AML-193 (cell line): ENCODE data around the gene CENPS.
"Not testable (repeated sequence)": the region's sequence is repeated elsewhere in the genome, so short reads cannot be mapped to it uniquely, and the experiment has no call there.

Experiments used
- DNase-seq, 2 experiments: peaks; one replicate each; lab custom pipeline; 2025; lab: John Stamatoyannopoulos, UW

The CENPS gene

GRCh38 chr1:10430216-10431069 is at the start of gene CENPS:
Gene CENPS (plus strand): TSS chr1:10430433. CDS start chr1:10430518, 85 bp downstream.
- peak; percentile 69 to 77 for DNase-seq

- no peak for DNase-seq
These were observed 49.5 kb upstream of the CENPS start for GRCh38 chr1:10380594-10381275.

DNA sequence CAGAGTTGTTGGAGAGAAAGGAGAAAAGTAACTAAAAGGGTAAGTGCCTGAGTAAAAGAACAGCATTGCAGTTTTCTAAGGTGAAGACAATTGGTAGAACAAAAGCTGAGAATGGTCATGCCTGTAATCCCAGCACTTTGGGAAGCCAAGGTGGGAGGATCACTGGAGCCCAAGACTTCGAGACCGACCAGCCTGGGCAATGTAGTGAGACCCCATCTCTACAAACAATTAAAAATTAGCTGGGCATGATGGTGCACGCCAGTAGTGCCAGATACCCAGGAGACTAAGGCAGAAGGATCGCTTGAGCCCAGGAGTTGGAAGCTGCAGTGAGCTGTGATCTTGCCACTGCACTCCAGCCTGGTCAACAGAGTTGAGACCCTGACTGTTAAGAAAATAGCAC is 46.6 kb upstream of the CENPS start:
- DNase-seq, result no peak

DNA sequence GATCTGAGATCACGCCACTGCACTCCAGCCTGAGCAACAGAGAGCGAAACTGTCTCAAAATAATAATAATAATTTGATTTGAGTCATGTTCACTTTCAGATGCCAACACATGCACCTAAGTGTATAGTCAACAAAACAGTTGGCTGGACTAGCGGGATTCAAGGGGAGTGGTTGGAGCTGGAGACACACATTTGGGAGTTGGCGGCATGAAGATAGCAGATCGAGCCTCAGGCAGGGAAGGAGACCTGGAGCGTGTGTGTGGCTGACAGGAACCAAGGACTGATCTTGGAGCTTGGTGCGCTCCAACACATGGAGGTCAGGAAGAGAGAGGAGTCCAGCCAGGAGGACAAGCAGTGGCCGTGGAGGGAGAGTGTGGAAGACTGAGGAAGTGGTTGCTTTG is 46.0 kb upstream of the CENPS start:
- DNase-seq, result no peak

DNA sequence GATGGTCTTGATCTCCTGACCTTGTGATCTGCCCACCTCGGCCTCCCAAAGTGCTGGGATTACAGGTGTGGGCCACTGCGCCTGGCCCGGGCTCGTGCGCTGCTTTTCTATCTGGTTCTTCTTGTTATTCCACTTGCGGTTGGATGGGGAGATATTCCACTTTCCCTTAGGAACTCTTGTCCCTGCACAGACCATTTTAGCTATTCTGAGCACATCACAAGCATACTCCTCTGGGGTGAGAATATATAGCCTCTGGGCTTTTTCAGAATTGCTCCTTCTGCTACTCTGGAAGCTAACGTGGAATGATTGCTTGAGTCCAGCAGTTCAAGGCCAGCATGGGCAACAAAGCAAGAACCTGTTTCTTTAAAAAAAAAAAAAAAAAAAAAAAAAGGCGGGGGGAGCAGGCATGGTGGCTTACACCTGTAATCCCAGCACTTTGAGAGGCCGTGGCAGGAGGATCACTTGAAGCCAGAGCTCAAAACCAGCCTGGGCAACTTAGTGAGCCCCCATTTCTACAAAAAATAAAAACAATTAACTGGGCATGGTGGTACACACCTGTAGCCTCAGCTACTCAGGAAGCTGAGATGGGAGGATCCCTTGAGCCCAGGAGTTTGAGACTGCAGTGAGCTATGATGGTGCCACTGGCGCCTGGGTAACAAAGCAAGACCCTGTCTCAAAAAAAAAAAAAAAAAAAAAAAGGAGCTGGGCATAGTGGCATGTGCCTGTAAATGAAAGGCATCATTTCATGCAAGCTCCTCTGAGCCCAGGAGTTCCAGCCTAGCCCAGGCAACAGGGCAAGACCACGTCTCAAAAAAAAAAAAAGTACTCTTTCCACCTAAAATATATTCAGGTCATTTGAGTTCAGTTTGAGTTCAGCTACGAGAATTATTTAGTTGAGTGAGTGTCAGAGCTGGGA is 43.2 kb upstream of the CENPS start:
- no peak for DNase-seq

DNA sequence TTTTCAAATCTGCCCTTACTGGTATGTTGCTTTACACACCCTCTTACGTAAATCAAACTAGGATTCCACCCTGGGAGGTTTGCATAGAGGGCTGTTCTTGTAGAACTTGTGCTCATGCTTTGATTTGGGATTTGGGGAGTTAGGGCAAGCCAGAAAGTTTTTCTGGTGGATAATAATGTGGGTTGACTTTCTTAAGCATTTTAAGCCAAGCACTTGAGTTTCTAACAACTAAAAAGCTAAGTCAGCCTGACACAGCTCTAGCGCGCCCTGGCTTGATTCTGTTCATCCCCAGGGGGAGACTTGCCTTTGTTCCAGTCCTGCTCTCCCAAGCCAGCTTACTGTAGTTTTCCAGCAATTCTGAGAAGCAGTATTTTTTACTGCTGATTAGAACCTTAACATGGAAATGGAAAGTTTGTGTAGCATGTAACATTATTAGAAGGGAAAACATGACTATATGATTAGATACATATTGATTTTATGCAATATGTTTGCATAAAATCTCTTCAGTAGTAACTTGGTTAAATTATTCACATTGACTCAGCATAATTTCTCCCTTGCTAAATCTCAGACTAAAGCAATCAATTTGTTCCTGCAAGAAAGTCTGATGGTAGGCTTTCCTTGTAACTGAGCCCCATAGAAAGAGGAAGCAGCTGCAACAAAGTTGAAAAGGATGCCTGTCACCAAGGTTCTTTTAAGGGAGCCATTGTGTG is 42.4 kb upstream of the CENPS start:
- peak; percentile 92 to 93 for DNase-seq

DNA sequence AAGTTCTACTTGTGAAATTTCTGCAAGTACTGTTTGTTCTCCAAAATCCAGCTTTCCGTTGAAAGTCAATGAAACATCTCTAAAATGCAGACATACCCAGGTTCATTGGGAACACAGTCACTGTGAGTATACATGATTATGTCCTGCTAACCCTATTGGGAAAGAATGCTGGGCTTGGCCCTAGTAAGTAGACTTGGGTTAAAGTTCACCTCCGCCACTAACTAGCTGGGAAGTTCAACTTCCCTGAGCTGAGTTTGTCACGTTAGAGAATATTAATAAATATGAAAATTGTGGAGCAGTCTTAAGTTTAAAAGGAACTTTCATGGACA is 41.9 kb upstream of the CENPS start:
- DNase-seq, result no peak

DNA sequence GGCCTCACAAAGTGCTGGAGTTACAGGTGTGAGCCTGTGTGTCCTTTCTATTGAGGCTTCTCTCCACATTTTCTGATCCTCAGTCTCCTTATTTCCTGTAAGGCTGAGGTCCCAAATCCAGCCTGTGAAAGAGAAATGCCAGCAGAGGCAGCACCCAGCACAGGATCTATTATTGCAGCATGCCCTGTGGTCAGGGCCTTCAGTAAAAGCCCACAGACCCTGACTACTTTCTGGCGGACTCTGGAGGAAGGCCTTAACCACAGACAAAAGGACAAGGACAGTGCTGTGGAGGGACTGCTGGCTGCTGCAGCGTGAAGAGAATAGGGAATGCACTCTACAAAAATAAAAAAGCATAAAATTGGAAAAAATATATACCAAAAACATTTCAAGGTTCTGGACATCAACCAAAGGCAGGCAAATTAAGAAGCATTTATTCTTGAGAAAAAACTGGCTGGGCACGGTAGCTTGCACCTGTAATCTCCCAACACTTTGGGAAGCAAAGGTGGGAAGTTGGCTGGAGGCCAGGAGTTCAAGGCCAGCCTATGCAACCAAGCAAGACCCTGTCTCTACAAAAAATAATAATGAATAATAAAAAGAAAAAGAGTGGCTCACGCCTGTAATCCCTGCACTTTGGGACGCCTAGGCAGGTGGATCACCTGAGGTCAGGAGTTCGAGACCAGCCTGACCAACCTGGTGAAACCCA is 40.8 kb upstream of the CENPS start:
- peak in 1 of 2 experiments; percentile 8 for DNase-seq

GRCh38 chr1:10396870-10397269 is 33.4 kb upstream of the CENPS start:
- DNase-seq, result no peak

DNA sequence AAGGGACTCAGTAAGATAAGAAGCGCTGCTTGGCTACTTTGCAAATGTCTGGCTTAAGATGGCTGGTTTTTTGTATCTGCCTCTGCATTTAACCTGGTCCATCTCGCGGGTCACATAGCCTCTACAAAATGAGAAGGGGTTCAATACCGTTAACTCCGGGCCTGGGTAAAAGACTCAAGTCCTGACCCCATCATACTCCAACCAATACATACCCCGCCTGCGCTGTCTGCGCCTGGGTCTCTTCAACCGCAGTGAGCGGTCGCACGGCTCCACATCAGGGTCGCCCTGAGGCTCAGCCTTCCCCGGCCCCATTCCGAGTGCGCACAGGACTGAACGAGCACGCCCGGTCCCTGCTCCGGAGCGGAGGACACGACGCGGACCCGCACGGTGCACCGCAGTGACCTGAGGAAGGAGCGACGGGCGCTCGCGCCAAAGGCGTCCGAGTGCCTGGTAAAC is 31.9 kb upstream of the CENPS start:
- DNase-seq, result no peak

GRCh38 chr1:10398734-10399443 is 31.3 kb upstream of the CENPS start, which contains the start of gene PGD:
Gene PGD (plus strand): TSS chr1:10399064. CDS start chr1:10399118, 54 bp downstream.
- peak; percentile 94 to 97 for DNase-seq

DNA sequence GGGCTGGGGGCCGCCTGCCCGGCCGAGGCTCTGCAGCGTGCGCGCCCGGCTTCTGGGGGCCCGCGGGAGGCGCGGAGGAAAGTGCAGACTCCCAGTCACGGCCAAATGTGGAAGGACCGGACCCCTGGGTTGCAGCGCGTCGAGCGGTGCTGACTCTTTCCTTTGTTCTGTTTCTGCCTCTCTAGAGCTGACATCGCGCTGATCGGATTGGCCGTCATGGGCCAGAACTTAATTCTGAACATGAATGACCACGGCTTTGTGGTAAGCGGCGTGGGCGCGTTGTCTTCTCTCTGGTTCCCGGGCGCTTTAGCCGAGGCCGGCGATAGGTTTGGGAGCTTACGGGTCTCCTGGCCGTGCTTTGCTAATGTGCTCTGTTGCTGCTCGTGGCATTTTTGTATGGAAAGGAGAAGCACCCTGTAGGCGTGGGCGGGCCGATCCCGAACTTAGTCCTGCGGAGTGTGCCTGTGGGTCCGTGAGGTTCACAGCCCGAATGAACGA is 30.7 kb upstream of the CENPS start:
- DNase-seq, result no peak

DNA sequence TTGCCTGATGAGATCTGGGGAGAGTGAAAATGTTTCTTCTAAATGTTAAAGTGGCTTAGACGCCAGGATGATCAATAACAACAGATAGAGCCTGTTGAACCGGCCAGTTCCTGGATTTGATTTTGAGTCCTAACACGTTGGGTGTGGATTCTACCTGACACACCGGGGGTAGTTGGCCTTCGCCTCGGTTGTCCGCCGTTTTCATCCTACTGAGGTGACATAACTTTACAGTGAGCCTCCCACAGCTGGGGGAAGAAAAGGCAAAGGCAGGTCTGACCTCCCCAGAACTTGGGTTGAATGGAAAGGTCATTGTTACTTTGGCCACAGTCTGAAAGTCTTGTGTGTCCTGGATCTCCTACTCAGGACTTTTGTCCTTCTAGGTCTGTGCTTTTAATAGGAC is 30.2 kb upstream of the CENPS start:
- DNase-seq, result no peak

DNA sequence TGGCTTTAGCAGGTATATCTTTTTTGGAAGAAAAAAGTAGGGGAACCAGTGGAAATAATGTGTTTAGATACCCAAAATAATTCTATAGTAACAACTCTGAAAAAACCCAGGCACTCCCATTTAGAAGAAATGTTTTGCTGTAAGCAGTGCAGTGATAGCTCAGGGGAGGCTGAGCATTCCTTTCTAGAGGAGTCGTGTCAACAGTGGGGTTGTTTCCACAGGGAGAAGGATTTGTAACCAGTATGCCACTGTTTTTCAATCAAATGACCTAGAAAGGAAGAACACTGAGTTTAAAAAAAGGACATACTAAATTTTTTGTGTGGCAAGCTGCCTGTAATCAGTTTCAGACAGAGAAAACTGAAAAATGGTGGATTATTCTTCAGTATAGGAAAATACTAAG is 29.0 kb upstream of the CENPS start:
- no peak for DNase-seq

- DNase-seq, result no peak
These were observed 27.4 kb upstream of the CENPS start for GRCh38 chr1:10402729-10403274.

DNA sequence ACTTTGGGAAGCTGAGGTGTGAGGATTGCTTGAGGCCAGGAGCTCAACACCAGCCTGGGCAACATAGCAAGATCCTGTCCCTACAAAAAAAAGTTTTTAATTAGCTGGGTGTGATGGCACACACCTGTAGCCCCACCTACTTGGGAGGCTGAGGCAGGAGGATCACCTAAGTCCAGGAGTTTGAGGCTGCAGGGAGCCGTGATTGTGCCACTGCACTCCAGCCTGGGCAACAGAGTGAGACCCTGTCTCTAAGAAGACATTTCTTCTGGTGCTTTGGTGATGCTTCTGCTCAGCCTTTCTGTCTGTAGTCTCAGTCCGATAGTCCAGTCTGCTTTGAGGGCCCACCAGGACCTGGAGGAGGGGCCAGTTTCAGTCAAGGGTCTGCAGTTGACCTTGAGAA is 23.0 kb upstream of the CENPS start:
- DNase-seq, result no peak

DNA sequence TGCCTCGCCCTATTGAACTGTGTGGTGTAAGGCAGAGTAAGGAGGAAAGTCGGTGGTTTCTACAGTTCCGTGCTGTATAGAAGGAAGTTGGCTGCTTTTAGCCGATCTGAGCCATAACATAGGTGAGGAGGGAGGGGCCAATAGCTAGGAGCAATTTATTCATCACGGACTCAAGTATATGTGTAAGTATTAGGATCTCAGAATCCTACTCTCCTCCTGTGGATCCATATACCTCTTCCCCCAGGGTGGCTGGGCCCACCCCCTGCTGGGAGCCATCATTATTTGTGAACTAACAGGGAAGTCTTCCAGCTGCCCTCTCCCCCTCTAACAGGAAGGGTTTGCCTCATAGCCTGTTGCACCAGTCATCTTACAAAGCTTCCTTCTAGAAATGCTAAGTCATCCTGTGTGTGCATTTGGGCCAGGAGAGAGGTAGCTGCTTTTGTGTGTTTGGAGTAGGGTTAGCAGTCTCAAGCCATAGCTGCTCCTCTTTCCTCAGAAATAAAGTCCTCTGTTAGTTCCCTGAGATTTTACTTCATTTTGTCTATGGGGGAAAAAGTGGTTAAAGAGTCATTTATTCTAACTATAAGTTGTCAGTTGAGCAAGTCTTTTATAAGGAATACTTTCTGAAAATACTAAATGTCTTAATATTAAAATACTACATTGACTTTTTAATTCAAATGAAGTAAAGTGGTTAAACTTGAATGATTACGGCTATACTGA is 14.9 kb upstream of the CENPS start:
- DNase-seq, result peak; percentile 97 to 98

DNA sequence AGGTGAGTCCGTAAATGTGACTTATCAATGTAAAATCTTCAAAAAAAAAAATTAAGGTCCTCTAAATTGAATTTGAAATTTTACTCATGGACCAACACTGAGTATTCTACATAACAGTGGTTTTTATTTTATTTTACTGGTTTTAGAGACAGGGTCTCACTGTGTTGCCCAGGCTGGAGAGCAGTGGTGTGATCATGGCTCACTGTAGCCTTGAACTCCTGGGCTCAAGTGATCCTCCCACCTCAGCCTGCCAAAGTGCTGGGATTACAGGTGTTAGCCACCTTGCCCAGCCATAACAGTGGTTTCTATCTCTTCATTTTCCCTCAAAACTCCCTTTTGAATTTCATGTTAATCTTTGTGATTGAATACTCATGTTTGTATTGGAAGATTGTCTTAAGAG is 14.3 kb upstream of the CENPS start:
- DNase-seq, result not testable (repeated sequence)

- not testable (repeated sequence) for DNase-seq
These were observed 11.5 kb upstream of the CENPS start for GRCh38 chr1:10418741-10419140.
